GM21528 (cell line): ENCODE data around the gene HGFAC.
"Not testable (repeated sequence)": the region's sequence is repeated elsewhere in the genome, so short reads cannot be mapped to it uniquely, and the experiment has no call there.

Experiments
- ATAC-seq: cut with Tn5 transposase; IDR thresholded peaks from one replicate; pipeline ENCODE4 v1.9.1; 2021; ENCODE audit warnings: mild to moderate bottlenecking, moderate library complexity; ENCODE audit not compliant: unreplicated experiment, low FRiP score

HGFAC gene

DNA sequence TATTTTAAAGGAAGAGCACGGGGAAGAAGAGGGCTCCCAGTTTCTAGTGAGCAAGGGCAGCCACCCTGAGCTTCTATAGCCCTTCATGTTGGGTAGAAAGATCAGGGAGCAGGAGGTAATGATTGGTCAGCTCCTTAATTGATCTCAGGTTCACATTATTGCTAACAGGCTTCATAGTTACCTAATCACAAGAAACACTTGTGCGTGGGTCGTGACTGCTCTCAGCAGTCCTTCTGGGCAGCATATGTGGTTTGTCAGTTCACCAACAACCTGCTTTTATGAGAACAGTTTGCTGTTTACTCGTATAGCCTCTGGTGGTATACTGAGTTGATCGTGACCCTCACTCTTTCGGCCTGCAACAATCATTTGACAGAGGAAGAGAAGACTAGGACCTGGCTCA is 16.6 kb downstream of the HGFAC start:
- no peak for ATAC-seq

DNA sequence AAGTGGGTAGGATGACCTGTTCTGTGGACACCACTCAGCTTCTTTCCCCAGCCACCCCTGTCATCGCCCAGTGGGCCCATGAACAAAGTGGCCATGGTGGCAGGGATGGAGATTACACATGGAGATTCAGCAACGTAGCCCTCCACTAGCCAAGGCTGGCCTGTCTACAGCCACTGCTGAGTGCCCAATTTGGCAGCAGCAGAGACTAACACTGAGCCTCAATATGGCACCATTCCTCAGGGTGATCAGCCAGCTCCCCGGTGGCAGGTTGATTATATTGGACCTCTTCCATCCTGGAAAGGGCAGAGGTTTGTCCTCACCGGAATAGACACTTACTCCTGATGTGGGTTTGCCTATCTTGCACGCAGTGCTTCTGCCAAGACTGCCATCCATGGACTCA is 17.4 kb downstream of the HGFAC start:
- not testable (repeated sequence) for ATAC-seq

DNA sequence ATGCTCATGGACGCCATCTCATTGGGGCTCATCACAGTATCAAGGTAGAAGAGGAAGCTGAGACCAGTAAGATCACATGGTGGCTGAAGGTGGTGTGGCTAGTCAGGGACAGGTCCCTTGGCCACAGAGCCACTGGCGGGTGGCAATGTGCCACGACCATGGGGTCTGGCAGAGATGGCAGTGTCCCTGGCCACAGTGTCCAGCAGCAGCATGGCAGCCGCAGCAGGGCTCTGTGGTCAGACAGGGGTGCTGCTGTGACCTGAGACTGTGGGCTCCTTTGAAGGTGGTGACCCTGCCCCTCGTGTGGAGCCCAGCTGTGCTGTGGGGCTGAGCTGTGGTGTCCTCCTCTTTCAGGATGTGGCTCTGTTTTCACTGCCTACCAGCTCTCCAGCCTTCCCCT is 19.2 kb downstream of the HGFAC start:
- no peak for ATAC-seq

DNA sequence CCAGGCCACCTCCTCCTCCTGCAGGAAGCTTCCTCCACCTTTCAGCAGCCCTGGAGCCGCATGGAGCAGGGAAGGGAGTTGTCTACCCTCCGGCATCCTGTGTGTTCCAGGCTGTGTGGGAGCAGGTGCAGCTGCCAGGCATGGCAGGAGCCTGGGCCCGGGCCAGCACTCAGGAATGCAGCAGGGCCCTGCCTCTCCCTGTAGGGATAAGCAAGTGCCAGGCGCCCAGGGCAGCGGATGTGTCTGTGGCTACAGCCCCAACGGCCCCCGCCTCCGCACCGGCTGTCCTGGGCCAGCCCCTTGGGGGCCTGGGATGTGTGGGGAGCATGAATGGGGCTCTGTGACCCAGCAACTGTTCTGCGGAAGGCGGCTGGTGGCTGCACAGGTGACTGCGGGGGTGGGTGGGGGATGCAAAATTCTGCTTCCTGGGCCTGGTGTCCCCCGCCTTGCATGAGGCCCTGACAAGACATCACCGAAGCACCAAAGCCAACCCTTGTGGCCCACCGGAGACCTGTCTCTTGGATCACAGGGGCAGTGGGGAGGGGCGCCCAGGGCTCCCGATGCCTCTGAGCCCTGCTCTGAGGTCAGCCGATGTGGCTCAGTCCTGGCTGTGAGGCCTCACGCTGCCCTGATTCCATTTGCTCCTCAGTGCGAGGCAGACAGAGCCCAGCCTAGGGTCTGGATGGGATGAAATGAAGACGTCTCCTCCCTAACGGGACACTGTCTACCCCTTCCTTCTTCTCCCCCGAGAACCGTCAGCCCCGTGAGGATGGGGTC is 19.9 kb downstream of the HGFAC start:
- ATAC-seq, result no peak

DNA sequence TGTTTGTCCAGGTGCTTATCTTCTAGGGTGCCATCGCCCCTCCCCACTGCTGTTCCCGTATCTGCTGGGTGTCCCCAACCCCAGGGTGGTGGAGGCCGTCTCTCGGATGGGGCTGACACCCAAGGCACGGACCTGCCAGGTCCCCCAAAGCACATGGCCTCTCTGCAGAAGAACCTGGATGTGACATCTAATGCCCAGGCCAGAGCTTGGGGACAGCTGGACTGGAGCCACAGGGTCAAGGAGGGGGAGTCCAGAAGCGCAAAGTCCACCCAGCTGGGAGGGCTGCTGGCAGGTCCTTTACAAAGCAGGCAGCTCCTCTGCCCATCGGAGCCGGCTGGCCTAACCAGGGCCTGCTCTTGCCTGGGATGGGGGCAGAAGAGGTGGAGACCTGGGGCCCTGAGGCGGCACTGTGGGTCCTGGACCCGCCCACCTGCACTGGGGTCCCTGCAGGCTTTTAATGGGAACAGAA is 20.6 kb downstream of the HGFAC start:
- ATAC-seq, result no peak

DNA sequence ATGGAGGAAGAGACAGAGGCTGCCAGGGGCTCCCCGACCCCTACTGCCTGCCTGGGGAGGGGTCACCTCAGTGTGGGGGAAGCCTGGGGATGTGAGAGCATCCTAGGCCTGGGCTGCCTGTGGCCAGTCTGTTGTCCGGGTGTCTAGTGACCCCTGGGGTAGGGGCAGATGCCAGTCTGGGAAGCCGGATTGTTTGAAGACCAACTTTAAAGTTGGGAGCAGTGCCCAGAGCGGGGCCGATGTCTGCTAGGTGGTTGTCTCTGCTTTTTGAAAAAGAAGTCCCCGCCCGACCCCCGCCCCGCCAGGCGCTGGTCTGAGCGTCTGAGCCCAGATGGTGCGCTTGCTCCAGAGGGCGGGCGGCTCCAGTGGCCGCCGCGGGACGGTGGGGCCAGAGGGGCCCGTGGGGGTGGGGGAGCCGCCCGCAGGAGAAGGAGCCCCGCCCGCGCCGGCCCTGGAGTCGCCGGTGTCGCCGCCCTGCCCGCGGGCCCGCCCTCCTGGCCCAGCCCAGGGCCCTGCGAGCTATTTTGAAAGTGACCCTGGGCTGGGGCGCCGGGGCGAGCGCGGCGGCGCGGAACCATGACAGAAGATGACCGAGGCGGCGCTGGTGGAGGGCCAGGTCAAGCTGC is 21.1 kb downstream of the HGFAC start, which contains the start of gene DOK7:
DOK7 (plus strand) TSS at position 517 of the 626 bp plus-strand sequence; CDS start at position 587, 70 bp downstream.
- ATAC-seq, result no peak

DNA sequence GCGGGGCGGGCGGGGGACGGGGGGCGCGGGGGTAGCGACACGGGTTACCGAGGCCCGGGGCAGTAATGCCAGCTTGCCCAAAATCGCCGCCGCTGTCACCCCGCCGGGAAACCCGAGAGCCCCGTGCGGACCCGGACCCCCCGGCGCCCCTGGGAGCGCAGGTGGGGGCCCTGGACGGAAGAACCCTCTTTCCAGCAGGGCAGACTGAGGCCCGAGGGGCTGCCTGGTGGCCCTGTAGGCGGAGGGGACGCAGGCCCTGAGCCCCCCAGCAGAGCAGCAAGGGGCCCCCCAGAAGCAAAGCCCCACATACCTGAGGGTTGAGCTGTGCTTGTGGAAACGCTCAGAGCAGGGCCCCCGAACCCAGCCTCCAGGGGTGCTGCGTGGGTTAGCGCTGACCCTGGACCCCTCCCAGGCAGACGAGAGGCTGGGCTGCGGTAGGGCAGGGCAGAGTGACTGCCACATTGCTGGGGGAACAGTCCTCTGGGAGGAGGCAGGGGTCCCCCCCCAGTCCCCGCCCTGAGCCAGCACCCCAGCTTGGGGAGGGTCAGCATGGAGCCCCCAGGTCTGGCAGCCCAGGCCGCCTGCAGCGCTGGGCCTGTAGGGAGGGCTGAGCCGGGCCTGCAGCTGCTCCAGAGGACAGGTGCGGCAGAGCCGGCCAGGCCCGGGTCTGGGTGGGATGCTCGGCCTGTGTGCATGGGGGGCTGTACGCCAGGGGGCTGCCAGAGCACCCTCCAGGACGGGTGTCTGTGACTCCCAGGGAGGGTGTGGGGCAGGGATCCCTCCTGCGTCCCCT is 22.0 kb downstream of the HGFAC start:
- ATAC-seq, result no peak

DNA sequence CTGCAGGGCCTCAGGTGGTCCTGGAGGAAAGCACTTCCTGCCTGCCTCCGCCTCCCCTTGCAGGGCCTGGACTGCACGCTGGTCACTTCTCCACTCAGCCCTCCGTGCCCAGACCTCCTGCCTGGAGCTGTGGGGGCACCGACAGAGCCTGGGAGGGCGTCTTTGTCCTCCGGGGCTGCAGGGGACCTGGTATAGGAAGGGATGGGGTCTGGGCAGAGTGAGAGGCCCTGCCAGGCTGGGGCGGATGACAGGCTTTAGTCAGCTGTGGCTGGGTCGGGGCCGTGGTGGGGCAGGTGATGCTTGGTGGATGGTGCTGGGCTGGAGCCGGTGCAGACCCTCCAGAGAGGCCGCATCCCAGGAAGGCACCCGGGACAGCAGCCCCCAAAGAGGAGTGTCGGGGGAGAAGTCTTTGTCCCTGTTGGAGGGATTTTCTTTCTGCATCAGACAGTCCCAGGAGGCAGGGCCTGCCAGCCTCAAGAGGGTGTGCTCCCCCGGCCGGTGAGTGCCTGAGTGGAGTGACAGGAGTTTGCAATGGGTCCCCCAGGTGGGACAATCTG is 22.7 kb downstream of the HGFAC start:
- no peak for ATAC-seq

DNA sequence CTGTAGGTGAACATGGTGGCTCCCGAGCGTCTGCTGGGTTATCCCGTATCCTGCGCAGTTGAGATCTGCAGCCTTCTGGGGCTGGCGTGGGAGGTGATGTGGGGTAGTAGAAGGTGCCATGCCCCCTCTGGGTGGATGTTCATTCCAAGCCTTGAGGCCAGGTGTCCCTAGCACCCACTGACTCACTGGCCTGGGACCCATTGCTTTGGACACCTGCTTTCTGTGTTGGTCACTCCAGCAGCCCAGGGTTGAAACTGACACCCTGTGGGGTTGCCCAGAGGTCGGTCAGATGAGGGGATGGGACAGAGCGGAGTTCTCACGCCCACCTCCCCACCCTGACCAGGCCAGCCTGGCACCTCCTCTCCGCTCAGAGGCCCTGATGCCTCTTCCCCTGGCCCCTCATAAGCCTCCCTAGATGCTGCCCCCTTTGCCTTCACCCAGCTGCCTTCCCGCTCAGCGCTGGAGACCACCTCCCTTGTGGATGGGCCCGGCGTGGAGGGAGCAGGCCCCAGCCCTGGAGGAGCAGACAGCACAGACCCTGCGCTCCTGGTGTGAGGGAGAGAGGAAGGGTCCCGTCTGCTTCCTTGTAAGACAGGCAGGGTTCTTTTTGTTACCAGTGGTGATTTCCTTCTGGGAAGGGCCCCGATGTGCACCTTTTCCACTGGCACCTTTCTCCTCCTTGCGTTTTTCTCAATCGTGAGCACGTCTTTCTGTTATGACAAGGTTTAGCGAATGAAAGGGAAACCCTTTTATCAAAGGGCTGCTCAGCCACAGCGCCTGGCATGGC is 23.3 kb downstream of the HGFAC start:
- no peak for ATAC-seq

DNA sequence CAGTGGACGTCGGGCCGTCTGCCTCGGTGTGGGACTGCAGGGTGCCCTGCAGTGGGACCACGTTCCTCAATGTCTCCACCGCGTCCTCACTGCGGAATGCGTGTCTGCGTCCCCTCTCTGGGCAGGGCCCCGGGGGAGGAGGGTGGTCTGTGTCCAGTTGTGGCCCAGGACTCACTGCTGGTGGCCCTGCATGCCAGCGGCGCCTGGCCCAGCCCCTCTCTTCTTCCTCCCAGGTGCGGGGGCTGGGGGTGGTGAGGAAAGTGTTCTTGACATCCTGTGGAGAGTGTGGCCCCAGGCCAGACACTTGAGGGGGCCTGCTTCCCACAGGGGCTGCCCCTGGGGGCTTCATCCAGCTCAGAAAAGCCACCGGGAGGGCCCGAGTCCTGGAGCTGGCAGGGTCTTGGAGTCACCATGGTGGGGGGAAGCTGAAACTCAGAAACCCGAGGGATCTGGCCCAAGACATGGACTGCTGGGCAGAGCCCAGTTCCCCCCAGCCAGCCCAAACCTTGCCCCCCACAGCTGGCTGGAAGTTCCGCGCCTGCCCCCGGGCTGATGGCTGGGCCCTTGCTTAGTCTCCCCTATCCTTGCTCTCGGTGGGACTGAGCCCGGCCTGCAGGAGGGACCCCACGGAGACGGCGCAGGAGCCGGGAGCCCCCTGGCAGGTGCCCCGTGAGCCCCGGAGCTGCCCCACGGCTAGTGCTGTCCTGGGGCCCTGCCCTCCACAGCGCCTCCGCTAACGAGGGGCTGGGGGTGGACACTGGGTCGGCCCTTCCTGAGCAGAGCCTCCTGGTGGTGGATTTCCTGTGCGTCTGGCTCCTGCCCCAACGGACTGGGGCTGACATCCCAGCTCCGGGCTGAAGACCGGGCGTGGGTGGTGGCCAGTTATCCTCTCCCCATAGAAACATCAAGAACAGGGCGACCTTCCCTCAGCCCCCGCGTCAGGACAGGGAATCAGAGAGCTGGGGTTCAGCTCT is 24.2 kb downstream of the HGFAC start:
- ATAC-seq, result no peak

DNA sequence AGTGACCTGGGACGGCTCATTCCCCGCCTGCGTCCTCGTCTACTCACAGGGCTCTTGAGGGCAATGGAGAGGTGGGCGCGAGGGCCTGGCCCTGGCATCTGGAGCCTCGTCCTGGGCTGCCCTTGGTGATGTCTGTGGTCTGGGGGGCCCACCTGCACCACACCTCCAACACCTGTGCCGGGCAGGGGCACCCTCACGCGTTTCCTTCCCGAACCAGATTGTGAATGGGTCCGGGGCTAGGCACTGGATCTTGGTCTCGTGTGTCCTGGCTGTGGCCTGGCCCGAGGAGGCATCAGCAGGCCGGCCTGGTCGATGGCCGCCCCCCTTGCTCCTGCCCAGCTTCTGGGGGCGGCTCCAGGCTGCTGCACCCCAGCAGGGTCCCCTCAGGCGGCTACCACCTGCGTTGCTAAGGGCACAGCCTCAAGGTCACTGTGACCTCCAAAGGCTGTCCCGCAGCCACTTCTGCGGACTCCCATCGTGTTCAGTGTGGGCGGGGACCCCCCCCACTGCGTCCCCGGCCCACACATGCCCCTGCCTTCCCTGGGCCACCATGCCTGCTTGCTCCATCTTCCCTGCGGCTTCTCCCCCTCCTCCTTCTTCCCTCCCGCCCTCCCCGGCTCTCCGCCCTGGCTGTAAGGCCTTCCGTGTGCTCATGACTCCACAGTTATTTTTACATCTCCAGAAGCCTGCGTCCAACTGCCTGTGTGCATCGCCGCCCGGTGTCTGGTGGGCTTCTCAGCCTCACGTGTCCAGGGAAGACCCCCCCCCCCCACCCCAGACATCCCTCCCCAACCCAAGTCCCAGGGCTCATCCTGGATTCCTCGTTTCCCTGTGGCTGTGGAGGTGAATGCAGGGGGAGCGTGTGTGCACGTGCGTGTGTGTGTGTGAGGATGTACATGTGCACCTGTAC is 25.2 kb downstream of the HGFAC start:
- ATAC-seq, result no peak

DNA sequence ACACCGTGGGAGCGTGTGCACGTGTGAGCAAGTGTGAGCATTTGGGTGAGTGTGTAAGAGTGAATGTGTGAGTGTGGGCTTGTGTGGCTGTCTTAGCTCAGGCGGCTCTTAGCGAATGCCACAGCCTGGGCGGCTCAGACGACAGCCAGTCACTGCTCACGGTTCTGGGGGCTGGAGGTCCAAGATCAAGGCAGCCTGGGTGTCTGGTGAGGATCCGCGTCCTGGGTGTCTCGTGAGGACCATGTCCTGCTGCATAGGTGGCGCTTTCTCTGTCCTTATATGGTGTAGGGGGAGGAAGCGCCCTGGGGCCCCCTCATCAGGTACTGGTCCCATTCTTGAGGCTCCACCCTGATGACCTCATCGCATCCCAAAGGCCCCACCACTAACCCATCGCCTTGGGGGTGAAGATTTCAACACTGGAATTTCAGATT is 25.8 kb downstream of the HGFAC start:
- no peak for ATAC-seq

DNA sequence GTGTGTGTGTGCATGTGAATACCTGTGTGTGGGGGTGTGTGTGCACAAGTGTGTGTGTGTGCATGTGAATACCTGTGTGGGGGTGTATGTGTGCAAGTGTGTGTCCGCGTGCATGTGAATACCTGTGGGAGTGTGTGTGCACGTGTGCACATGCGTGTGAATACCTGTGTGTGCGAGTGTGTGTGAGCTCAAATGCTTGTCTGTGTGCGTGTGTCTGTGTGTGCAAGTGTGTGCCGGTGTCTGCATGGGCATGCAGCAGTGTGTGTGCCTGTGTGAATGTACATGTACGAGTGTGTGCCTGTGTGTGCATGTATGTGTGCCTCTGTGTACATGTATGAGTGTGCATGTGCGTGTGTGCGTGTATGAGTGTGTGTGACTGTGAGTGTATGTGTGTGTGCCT is 26.4 kb downstream of the HGFAC start:
- ATAC-seq, result no peak

DNA sequence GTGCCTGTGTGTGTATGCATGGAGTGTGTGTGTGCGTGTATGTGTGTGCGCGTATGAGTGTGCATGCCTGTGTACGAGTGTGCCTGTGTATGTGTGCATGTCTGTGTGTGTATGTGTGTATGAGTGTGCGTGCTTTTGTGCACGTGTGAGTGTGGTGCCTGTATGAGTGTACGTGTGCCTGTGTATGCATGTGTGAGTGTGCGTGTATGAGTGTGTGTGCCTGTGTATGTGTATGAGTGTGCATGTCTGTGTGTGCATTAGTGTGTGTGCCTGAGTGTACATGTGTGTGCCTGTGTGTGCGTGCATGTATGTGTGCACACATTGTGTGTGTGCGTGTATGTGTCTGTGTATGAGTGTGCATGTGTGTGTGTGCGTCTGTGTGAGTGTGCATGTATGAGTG is 27.0 kb downstream of the HGFAC start:
- no peak for ATAC-seq

DNA sequence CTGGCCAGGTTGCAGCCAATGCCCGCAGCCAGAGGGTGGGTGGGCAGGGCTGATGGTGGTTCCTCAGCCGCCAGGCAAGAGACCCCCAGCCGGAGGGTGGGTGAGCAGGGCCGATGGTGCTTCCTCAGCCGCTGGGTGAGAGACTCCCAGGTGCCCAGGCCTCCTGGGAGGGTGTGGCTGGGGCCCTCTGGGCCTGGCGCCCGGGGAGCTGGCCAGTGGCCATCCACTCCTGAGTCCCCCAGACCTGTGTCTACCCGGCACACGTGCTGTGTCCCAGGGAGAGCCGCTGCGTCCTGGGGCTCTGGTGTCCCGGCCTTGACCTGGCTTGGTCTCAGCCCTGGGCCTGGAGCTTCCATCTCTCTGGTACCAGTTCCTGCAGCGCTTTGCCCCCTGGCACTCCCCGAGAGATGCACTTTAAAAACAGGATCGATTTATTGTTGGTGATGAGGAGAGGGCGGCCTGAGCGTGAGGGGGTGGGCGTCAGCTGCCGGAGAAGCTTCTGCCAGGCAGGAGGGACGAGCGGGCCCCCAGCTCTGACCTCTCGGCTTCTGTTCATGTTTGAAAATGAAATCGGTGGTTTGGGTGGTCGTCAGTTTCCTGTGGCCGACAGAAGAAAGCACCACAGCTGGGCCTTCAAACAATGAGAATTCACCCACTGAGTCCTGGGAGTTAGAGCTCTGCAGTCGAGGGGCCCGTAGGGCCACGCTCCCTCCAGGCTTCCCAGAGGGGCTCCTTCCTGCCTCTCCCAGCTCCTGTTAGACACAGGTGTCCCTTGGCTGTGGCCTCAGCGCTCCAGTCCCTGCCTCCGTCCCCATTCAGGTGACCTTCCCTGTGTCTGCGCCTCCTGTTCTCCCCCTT is 27.8 kb downstream of the HGFAC start:
- ATAC-seq, result no peak

DNA sequence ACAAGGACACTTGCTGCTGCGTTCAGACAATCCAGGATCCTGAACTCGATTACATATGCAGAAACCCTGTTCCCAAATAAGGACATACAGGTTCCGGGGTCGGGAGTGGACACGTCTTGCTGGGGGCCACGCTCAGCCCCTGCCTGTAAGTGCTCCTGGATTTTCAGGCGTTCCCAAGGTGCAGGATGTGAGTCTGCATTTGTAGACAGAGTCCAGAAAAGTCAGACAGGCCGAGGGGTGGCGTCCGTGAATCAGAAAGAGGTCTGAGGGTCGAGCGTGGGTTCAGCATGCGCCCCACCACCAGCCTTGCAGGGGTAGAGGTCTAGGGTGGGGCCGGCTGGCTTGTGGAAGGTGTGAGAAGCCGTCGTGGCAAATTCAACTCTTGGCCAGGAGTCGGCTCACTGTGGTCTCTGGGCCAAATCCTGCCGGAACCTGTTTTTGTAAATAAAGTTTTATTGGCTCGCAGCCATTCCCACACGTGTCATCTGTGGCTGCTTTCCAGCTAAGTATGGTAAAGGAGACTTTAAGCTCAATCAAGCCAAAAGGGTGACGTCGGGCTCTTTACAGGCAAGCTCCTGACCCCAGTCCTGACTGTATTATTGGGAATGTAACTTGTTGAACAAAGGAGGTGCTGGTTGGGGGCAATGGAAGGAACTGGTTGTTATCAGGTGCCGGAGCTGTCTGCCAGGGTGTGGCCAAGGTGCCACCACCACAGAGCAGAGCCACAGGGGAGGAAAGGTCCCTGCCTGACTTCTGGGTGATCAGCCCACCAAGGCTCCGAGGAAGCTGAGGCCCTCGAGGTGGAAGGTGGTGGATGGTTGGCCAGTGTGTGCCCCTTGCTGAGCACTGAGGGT is 28.7 kb downstream of the HGFAC start:
- ATAC-seq, result no peak
